NB4 (cell line): Measurements from ENCODE around the gene LMO7.

Source experiments
- DNase-seq: peaks from one replicate; pipeline ENCODE4 v3.0.0; 2010; ENCODE audit warnings: low read depth
- H3K4me3 ChIP-seq: one replicate; pipeline ENCODE4 v1.5.1; 2011; ENCODE audit warnings: mild to moderate bottlenecking, low read depth, low read length, moderate library complexity
- CTCF ChIP-seq: IDR thresholded peaks from one replicate; pipeline ENCODE4 v1.5.1; 2012; ENCODE audit warnings: low read depth, low read length
- MAX ChIP-seq: IDR thresholded peaks from 2 replicates; pipeline ENCODE4 v1.6.1; 2011; ENCODE audit warnings: low read depth, low read length
- MYC ChIP-seq: IDR thresholded peaks from 2 replicates; pipeline ENCODE4 v1.6.1; 2011; ENCODE audit warnings: low read depth, low read length
- POLR2A ChIP-seq: IDR thresholded peaks from 2 replicates; pipeline ENCODE4 v1.6.1; 2011; ENCODE audit warnings: mild to moderate bottlenecking; ENCODE audit not compliant: insufficient read length; ENCODE audit errors: extremely low read depth

The LMO7 gene

GRCh38 chr13:75902166-75903104, 266.3 kb downstream of the LMO7 start:
- no peak overlapping the region for H3K4me3 ChIP-seq
- TF ChIP-seq MAX (no peak), CTCF (no peak)
- DNase-seq, result no peak

- TF ChIP-seq CTCF, result no peak
- no peak for DNase-seq
Observed at GRCh38 chr13:75904012-75904411, 267.9 kb downstream of the LMO7 start.

GRCh38 chr13:75906315-75906714, 270.2 kb downstream of the LMO7 start:
- H3K4me3 ChIP-seq, result no peak overlapping the region
- no peak for TF ChIP-seq POLR2A
- no peak for TF ChIP-seq CTCF
- DNase-seq, result no peak

More at GRCh38 chr13:75904012-75904411, 267.9 kb downstream of the LMO7 start:
- no peak overlapping the region for H3K4me3 ChIP-seq

- DNase-seq, result no peak
- TF ChIP-seq MAX, result no peak
- TF ChIP-seq MYC, result no peak
- no peak for TF ChIP-seq POLR2A
- TF ChIP-seq CTCF, result no peak
- H3K4me3 ChIP-seq, result no peak overlapping the region
Observed at GRCh38 chr13:75907044-75907443, 270.9 kb downstream of the LMO7 start.

- H3K4me3 ChIP-seq, result no peak overlapping the region
- TF ChIP-seq MYC, result no peak
- TF ChIP-seq MAX, result no peak
- TF ChIP-seq POLR2A, result no peak
- TF ChIP-seq CTCF, result no peak
- no peak for DNase-seq
Observed at GRCh38 chr13:75908141-75908540, 272.0 kb downstream of the LMO7 start.
